Endodermal cell (in vitro differentiated cells): ENCODE measurements around the gene GMPPB. TPM values are rescaled to one million over a fixed set of nuclear protein-coding genes. Genes with fewer than 3 reads are reported as not detected.

Source experiments
- DNase-seq: peaks from one replicate; pipeline ENCODE4 v3.0.0-alpha.2; 2017
- H3K27ac ChIP-seq: 2 replicates; pipeline ENCODE4 v1.5.1; 2013; ENCODE audit warnings: mild to moderate bottlenecking, low read depth, low read length, moderate library complexity
- H3K27me3 ChIP-seq: 2 replicates; pipeline ENCODE4 v1.6.1; 2013; ENCODE audit warnings: mild to moderate bottlenecking, low read length, moderate library complexity; ENCODE audit not compliant: insufficient read depth, control insufficient read depth, poor library complexity, severe bottlenecking
- H3K36me3 ChIP-seq: 2 replicates; pipeline ENCODE4 v1.7.0; 2013; ENCODE audit warnings: mild to moderate bottlenecking, low read length, moderate library complexity; ENCODE audit not compliant: control insufficient read depth, insufficient read depth
- H3K4me1 ChIP-seq: one replicate; pipeline ENCODE4 v1.7.0; 2013; ENCODE audit warnings: low read length; ENCODE audit not compliant: control insufficient read depth, insufficient read depth
- H3K4me3 ChIP-seq: 2 replicates; pipeline ENCODE4 v1.5.1; 2013; ENCODE audit warnings: mild to moderate bottlenecking, low read length, moderate library complexity
- H3K9ac ChIP-seq: 2 replicates; pipeline ENCODE4 v1.6.1; 2013; ENCODE audit warnings: mild to moderate bottlenecking, low read length, moderate library complexity; ENCODE audit not compliant: poor library complexity, severe bottlenecking; ENCODE audit errors: extremely low read depth
- H3K9me3 ChIP-seq: 2 replicates; pipeline ENCODE4 v1.6.1; 2013; ENCODE audit warnings: mild to moderate bottlenecking, low read length, moderate library complexity; ENCODE audit not compliant: control insufficient read depth
- H3K27ac Mint-ChIP-seq: 2 replicates; pipeline ENCODE4 v1.8.0; 2020; ENCODE audit warnings: mixed read lengths
- H3K27me3 Mint-ChIP-seq: 2 replicates; pipeline ENCODE4 v1.8.0; 2021; ENCODE audit warnings: mild to moderate bottlenecking, mixed read lengths; ENCODE audit not compliant: insufficient read depth
- H3K36me3 Mint-ChIP-seq: 2 replicates; pipeline ENCODE4 v1.8.0; 2020; ENCODE audit warnings: low read depth, mixed read lengths
- H3K4me1 Mint-ChIP-seq: 2 replicates; pipeline ENCODE4 v1.8.0; 2020; ENCODE audit warnings: mixed read lengths
- H3K4me3 Mint-ChIP-seq: 2 replicates; pipeline ENCODE4 v1.8.0; 2020; ENCODE audit warnings: mild to moderate bottlenecking, moderate library complexity, mixed read lengths
- H3K9me3 Mint-ChIP-seq: 2 replicates; pipeline ENCODE4 v1.8.0; 2020; ENCODE audit warnings: mild to moderate bottlenecking, mixed read lengths
- CTCF ChIP-seq: fragments of 200-600 bp; sonication (generic); conservative IDR thresholded peaks from 2 replicates; pipeline ENCODE4 v1.5.0; 2021; ENCODE audit warnings: antibody characterized with exemption, mild to moderate bottlenecking
- WGBS, 2 experiments: methylation state at CpG; one replicate each; pipeline versions ENCODE4 v1.1.5 to v1.1.7; 2013; ENCODE audit warnings: missing lambda C conversion rate in 2 of 2, mixed read lengths in 1 of 2; ENCODE audit not compliant: insufficient coverage in 1 of 2, insufficient read length in 1 of 2; 5-methylcytosine and 5-hydroxymethylcytosine counted together
- total RNA-seq, 2 donors: library from RNA; stranded (reverse); fragmentation: NEBNext Ultra II Directional in 1 of 2; extraction: Animal tissue kit (Norgen Biotek cat#: 25700) in 1 of 2; gene quantifications; 2 replicates in 1 of 2; 3 replicates in 1 of 2; pipeline ENCODE4 v1.2.1, GENCODE V29; 2021

The GMPPB gene
- total RNA-seq, 2 donors from 2014 or later: 35.5 to 38.2 TPM

DNA sequence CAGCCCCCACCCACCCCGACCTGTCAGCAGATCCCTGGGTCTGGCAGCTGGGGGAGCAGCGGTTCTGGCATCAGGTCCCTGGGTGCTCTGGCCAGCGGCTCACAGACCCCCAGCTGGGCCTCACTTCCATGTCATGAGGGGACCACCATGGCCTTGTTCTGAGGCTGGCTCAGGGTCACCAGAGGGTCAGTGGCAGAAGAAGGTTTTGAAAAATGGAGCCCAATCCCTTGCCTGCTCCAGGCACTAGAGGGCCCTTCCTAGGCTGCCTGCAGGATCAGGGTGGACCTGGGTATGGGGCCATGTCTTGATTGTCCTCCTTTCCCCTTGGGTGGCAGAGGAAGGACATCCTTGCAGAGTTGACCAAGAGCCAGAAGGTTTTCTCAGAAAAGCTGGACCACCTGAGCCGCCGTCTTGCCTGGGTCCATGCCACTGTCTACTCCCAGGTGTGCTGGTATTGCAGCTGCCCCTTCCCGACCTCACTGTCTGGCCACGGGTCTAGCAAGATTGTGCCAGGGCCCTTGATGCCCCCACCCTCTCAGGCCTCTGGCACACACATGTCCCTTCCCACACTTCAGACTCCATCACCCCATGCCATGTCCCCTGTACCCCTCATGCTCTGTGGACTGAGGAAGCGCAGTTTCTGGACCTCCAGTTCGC is 17.2 kb downstream of the GMPPB start:
- Mint-ChIP-seq H3K9me3 (no peaks in the 10 kb centered on the region), H3K4me3 (no peak overlapping the region), H3K36me3 (peaks cover 12% of the 10 kb centered on the region), H3K27me3 (no peaks in the 10 kb centered on the region), H3K4me1 (no peaks in the 10 kb centered on the region), H3K27ac (no peak overlapping the region)
- Histone ChIP-seq H3K9me3 (no peaks in the 10 kb centered on the region), H3K9ac (no peak overlapping the region), H3K36me3 (peaks cover 5% of the 10 kb centered on the region), H3K4me1 (no peaks in the 10 kb centered on the region), H3K4me3 (no peak overlapping the region), H3K27me3 (no peaks in the 10 kb centered on the region), H3K27ac (no peak overlapping the region)
- no peak for TF ChIP-seq CTCF
- WGBS, 2 experiments: 91 to 100% methylated on average over 6 to 9 of the region's 9 CpGs
- no peak for DNase-seq

- peaks cover 16% of the 10 kb centered on the region for H3K36me3 Mint-ChIP-seq
- TF ChIP-seq CTCF: no peak
- no peaks in the 10 kb centered on the region for H3K27me3 ChIP-seq
- H3K4me3 ChIP-seq: no peak overlapping the region
- H3K9me3 Mint-ChIP-seq: no peaks in the 10 kb centered on the region
- H3K9me3 ChIP-seq: no peaks in the 10 kb centered on the region
- H3K27ac Mint-ChIP-seq: no peak overlapping the region
- H3K9ac ChIP-seq: no peak overlapping the region
- no peak overlapping the region for H3K4me3 Mint-ChIP-seq
- no peaks in the 10 kb centered on the region for H3K4me1 ChIP-seq
- no peaks in the 10 kb centered on the region for H3K27me3 Mint-ChIP-seq
- no peaks in the 10 kb centered on the region for H3K4me1 Mint-ChIP-seq
- H3K27ac ChIP-seq: no peak overlapping the region
- no peak for DNase-seq
- WGBS, 2 experiments: 93 to 95% methylated on average over 9 to 17 of the region's 17 CpGs
- peaks cover 5% of the 10 kb centered on the region for H3K36me3 ChIP-seq
Measured at GRCh38 chr3:49705390-49705960, 18.3 kb downstream of the GMPPB start.

DNA sequence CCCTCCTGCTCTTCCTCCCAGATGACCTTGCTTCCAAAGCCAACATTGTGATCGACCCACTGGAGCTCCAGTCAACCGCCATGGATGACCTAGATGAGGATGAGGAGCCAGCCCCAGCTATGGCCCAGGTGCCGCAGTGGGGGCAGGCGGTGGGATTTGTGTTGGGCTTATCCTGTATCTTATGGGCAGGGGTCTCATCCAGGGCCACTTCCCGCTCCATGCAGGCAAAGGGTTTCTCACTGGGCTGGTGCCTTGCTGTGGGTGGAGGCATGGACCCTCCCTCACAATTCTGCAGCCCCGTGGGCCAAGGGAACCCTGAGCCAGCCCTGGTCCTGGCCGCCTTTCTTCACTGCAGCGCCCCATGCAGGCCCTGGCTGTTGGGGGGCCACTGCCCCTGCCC is 19.1 kb downstream of the GMPPB start:
- Mint-ChIP-seq H3K4me1 (no peaks in the 10 kb centered on the region), H3K27ac (no peak overlapping the region), H3K27me3 (no peaks in the 10 kb centered on the region), H3K36me3 (peaks cover 17% of the 10 kb centered on the region), H3K9me3 (no peaks in the 10 kb centered on the region), H3K4me3 (no peak overlapping the region)
- Histone ChIP-seq H3K4me1 (no peaks in the 10 kb centered on the region), H3K9me3 (no peaks in the 10 kb centered on the region), H3K27me3 (no peaks in the 10 kb centered on the region), H3K36me3 (peaks cover 5% of the 10 kb centered on the region), H3K4me3 (no peak overlapping the region), H3K27ac (no peak overlapping the region), H3K9ac (no peak overlapping the region)
- WGBS, 2 experiments: 93 to 94% methylated on average over 5 to 8 of the region's 8 CpGs
- no peak for TF ChIP-seq CTCF
- no peak for DNase-seq
